Measurements from ENCODE around the gene GJE1. TPM values are rescaled to one million over a fixed set of nuclear protein-coding genes. Genes with fewer than 3 reads are reported as not detected.

GJE1 gene
- total RNA-seq, 1 donor from 2014 or later = not detected

DNA sequence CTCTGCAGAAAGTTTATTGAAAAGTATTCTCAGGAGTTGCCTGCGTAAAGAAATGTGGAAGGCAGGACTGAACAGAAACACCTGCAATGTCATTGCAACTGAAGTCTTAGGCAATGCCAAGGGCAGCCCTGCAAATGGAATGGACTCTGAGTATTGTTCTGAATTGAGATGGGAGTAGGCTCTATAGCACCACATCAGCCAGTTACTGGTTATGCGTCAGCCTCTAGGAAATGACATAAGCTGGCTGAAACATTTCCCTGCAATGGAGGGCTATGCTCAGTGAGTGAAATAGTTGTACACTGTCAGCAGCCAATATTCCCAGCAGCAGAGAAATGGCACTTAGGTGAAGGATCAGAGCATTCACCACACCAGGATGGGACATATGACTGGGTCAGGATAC, 13.8 kb upstream of the GJE1 start:
- Histone ChIP-seq H3K4me2 (no peak overlapping the region), H3K27ac (no peak overlapping the region), H3K9me3 (ENCODE audit: low read depth) (no peaks in the 10 kb centered on the region), H3K27me3 (no peaks in the 10 kb centered on the region), H3K79me2 (ENCODE audit: low read depth) (no peaks in the 10 kb centered on the region), H2AFZ (replicated peaks) (no peak overlapping the region), H4K20me1 (ENCODE audit: low read depth) (no peaks in the 10 kb centered on the region), H3F3A (ENCODE audit: low read depth) (no peaks in the 10 kb centered on the region), H3K4me1 (no peaks in the 10 kb centered on the region), H3K4me3 (no peak overlapping the region), H3K9ac (no peak overlapping the region), H3K36me3 (no peaks in the 10 kb centered on the region)
- H3K36me3 Mint-ChIP-seq = no peaks in the 10 kb centered on the region
- H3K27ac Mint-ChIP-seq = no peak overlapping the region
- no peaks in the 10 kb centered on the region for H3K9me3 Mint-ChIP-seq
- H3K4me1 Mint-ChIP-seq = no peaks in the 10 kb centered on the region
- no peak for DNase-seq (ENCODE audit: low spot score)
- no peaks in the 10 kb centered on the region for H3K27me3 Mint-ChIP-seq (ENCODE audit: insufficient read depth, low read depth)
- H3K4me3 Mint-ChIP-seq = no peak overlapping the region
- TF ChIP-seq EZH2phosphoT487 (IDR thresholded peaks at IDR 0.05) (no peak), EZH2 (IDR thresholded peaks at IDR 0.05) (no peak)
- TF ChIP-seq, protein P1, sequence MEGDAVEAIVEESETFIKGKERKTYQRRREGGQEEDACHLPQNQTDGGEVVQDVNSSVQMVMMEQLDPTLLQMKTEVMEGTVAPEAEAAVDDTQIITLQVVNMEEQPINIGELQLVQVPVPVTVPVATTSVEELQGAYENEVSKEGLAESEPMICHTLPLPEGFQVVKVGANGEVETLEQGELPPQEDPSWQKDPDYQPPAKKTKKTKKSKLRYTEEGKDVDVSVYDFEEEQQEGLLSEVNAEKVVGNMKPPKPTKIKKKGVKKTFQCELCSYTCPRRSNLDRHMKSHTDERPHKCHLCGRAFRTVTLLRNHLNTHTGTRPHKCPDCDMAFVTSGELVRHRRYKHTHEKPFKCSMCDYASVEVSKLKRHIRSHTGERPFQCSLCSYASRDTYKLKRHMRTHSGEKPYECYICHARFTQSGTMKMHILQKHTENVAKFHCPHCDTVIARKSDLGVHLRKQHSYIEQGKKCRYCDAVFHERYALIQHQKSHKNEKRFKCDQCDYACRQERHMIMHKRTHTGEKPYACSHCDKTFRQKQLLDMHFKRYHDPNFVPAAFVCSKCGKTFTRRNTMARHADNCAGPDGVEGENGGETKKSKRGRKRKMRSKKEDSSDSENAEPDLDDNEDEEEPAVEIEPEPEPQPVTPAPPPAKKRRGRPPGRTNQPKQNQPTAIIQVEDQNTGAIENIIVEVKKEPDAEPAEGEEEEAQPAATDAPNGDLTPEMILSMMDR (IDR thresholded peaks at IDR 0.05) = no peak

DNA sequence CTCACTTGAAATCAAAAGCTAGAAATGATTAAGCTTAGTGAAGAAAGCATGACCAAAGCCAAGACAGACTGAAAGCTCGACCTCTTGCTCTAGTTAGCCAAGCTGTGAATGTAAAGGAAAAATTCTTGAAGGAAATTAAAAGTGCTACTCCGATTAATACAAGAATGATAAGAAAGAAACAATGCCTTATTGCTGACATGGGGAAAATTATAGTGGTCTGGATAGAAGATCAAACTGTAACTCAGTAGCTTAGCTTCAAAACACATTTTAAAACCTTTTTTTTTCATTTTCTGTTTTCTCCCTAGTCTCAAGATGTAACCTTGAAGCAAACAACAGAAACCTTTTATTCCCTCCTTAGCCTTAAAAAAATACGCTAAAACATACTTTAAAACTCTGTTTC, 11.4 kb upstream of the GJE1 start:
- Histone ChIP-seq H3K4me2 (no peak overlapping the region), H3K27me3 (no peaks in the 10 kb centered on the region), H3K79me2 (ENCODE audit: low read depth) (no peaks in the 10 kb centered on the region), H2AFZ (replicated peaks) (no peak overlapping the region), H3K9me3 (ENCODE audit: low read depth) (no peaks in the 10 kb centered on the region), H3K27ac (no peak overlapping the region), H3F3A (ENCODE audit: low read depth) (no peaks in the 10 kb centered on the region), H4K20me1 (ENCODE audit: low read depth) (no peaks in the 10 kb centered on the region), H3K9ac (no peak overlapping the region), H3K4me3 (no peak overlapping the region), H3K4me1 (no peaks in the 10 kb centered on the region), H3K36me3 (no peaks in the 10 kb centered on the region)
- H3K9me3 Mint-ChIP-seq = no peaks in the 10 kb centered on the region
- H3K27ac Mint-ChIP-seq = no peak overlapping the region
- H3K27me3 Mint-ChIP-seq (ENCODE audit: insufficient read depth, low read depth) = no peaks in the 10 kb centered on the region
- no peak for DNase-seq (ENCODE audit: low spot score)
- H3K36me3 Mint-ChIP-seq = no peaks in the 10 kb centered on the region
- H3K4me3 Mint-ChIP-seq = no peak overlapping the region
- no peaks in the 10 kb centered on the region for H3K4me1 Mint-ChIP-seq
- TF ChIP-seq, protein P1 (IDR thresholded peaks at IDR 0.05) = no peak
- TF ChIP-seq EZH2phosphoT487 (IDR thresholded peaks at IDR 0.05) (no peak), EZH2 (IDR thresholded peaks at IDR 0.05) (no peak)

GRCh38 chr6:142130814-142131213, 1.9 kb upstream of the GJE1 start:
- TF ChIP-seq EZH2phosphoT487 (IDR thresholded peaks at IDR 0.05) = no peak
- TF ChIP-seq, protein P1 (IDR thresholded peaks at IDR 0.05) = no peak
- no peak for TF ChIP-seq EZH2 (IDR thresholded peaks at IDR 0.05)
- no peak overlapping the region for H3K4me3 Mint-ChIP-seq

More at GRCh38 chr6:142130814-142131213, 1.9 kb upstream of the GJE1 start:
- Histone ChIP-seq H3K27ac (no peak overlapping the region), H3K4me2 (no peak overlapping the region), H3K9me3 (ENCODE audit: low read depth) (no peaks in the 10 kb centered on the region), H3K4me1 (peaks cover 11% of the 10 kb centered on the region), H3K27me3 (no peaks in the 10 kb centered on the region), H3F3A (ENCODE audit: low read depth) (no peaks in the 10 kb centered on the region), H2AFZ (replicated peaks) (no peak overlapping the region), H3K4me3 (no peak overlapping the region), H3K36me3 (no peaks in the 10 kb centered on the region), H3K9ac (no peak overlapping the region), H3K79me2 (ENCODE audit: low read depth) (no peaks in the 10 kb centered on the region), H4K20me1 (ENCODE audit: low read depth) (no peaks in the 10 kb centered on the region)
- no peak for DNase-seq (ENCODE audit: low spot score)
- no peaks in the 10 kb centered on the region for H3K9me3 Mint-ChIP-seq
- H3K27ac Mint-ChIP-seq = no peak overlapping the region
- no peaks in the 10 kb centered on the region for H3K36me3 Mint-ChIP-seq
- H3K27me3 Mint-ChIP-seq (ENCODE audit: insufficient read depth, low read depth) = peaks cover 2% of the 10 kb centered on the region
- no peaks in the 10 kb centered on the region for H3K4me1 Mint-ChIP-seq

Data from neural progenitor cell (in vitro differentiated cells).